Activated T-cell treated with anti-CD3 and anti-CD28 coated beads, Interleukin-2, amount 50 U/mL, for 1 hour (primary cell): ENCODE data around the gene SERGEF.
"Not testable (repeated sequence)": the region's sequence is repeated elsewhere in the genome, so short reads cannot be mapped to it uniquely, and the experiment has no call there.

Source experiments
- DNase-seq: peaks from one replicate; pipeline ENCODE4 v3.0.0-alpha.2; 2020

SERGEF gene

DNA sequence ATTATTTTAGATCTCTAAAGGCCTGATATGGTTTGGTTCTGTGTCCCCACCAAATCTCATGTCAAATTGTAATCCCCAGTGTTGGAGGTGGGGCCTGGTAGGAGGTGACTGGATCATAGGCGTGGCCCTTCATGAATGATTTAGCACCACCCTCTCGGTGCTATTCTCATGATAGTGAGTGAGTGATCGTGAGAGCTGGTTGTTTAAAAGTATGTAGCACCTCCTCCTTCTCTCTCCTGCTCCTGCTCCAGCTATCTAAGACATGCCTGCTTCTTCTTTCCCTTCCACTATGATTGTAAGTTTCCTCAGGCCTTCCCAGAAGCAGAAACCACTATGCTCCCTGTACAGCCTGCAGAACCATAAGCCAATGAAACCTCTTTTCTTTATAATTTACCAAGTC lies 114.1 kb downstream of the SERGEF start:
- no peak for DNase-seq

- DNase-seq = no peak
Measured at GRCh38 chr11:17898071-17898470, 114.8 kb downstream of the SERGEF start.

DNA sequence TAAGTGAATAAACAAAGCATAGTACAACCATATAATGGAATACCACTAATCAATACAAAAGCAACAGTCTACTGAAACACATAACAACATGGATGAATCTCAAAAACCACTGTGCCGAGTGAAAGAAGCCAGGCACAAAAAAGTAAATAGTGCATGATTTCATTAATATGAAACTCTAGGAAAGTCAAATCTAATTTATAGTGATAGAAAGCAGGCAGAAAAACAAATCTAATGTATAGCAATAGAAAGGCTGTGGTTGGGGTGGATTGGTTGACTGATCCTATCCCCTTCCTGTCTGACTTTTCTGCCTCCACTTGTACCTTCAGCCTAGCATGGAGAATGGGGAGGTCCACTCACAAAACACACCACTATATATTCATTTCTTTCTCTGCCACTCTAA lies 115.4 kb downstream of the SERGEF start:
- DNase-seq = no peak

DNA sequence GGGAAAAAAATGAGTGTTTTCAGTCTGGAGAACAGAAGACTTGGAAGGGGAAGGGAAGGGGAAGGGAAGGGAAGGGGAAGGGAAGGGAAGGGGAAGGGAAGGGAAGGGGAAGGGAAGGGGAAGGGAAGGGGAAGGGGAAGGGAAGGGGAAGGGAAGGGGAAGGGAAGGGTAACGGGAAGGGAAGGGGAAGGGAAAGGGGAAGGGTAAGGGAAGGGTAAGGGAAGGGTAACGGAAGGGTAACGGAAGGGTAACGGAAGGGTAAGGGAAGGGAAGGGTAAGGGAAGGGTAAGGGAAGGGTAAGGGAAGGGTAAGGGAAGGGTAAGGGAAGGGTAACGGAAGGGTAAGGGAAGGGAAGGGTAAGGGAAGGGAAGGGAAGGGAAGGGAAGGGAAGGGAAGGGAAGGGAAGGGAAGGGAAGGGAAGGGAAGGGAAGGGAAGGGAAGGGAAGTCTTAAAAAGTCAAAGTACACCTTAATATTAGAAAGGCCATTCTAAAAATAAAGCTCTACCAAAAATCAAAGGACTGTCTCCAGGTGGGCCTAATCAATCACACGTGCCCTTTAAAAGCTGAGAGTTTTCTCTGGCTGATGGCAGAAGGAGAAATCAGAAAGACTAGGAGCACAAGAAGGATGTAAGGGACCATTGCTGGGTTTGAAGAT lies 116.2 kb downstream of the SERGEF start:
- DNase-seq = not testable (repeated sequence)

DNA sequence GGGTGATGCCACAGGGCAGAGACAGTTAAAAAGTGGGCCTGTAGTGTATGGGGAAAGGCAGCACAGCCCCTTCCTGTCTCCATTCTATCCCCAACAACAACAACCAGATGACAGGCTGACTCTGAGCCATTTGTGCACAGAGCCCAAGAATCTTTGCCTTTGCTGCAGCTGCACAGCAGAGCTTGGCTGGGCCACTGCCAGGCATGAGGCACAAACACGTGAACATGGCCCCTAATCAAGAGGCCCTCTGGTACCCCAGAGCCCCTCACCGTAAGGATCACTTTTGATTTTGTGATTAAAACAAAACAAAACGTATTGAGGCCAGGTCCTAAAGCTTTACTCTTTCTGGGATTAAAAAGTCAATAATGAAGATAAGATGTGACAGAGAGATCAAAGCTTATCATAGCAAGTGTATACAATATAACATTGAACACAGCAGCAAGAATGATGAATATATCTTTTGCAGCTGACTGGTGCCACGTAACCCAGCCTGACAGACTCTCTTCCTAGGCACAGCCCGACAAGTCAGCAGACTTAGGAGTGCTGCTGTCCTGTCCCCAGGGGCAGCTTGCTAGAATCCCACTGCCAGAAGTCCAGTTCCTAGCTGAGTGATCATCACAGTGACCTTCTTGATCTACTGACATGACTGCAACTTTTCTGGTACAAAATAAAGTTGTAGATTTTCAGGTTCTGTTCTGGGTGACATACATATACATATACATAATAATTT lies 117.8 kb downstream of the SERGEF start:
- DNase-seq = no peak

DNA sequence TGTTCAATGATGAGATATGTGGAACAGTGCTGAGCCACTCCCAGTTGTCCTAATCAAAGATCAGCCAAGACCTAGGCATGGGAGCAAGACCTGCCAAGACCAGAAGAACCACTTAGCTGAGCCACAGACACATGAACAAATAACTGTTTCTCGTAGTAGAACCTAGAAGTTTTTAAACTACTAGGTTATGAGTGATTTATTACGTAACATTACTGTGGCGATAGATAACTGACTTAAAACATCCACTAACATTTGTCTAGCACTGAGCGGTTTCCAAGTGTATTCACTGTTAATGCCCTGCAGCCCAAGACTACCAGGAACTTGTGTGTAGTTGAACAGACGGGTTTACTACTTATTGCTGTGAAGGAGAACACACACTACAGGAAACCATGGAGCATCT lies 120.4 kb downstream of the SERGEF start:
- DNase-seq = no peak

- no peak for DNase-seq
Measured at GRCh38 chr11:17890325-17890724, 122.5 kb downstream of the SERGEF start.

DNA sequence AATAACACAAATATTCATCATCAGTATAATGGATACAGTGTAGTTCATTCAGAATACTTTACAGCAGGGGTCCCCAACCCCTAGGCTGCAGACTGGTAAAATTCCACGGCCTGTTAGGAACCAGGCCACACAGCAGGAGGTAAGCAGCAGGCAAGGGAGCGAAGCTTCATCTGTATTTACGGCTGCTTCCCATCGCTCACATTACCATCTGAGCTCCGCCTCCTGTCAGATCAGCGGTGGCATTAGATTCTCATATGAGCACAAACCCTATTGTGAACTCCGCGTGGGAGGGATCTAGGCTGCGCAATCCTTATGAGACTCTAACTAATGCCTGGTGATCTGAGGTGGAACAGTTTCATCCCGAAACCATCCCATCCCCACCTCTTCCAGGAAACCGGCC lies 125.1 kb downstream of the SERGEF start:
- DNase-seq = no peak

GRCh38 chr11:17883946-17884345 lies 128.9 kb downstream of the SERGEF start:
- no peak for DNase-seq

DNA sequence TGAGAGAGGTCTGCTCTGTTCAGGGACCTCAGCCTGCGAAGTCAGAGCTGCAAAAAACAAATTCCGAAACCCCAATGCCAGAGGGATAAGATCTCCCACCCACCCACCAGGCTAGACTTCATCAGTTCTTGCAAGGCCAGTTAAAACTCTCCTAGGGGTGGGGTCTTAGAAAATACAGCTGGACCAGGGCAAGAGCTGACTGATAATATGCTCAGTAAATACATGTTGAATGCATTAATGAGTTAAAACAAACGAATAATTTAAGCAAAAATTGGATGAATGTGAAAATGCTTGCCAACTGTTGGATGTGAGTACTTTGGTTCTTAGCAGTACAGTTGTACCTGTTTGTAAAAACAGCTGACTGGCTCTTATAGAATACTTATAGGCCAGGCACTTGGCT lies 129.8 kb downstream of the SERGEF start:
- no peak for DNase-seq

DNA sequence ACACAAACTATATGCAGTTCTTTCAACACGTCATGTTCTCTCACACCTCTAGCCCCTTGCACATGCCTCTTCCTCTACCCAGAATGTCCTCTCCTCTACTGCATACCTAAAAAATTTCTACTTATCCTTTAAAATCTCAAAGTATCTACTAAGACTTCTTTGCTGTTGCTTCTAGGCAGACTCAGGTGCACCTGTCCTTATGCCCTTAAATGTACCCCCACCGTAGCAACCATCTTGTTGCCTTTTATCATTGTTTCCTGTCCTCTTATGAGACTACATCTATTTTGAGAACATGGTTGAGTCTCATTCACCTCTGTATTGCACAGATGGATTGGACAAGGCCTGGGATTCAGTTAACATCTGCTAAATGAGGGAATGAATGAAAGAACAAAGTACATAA lies 134.1 kb downstream of the SERGEF start:
- DNase-seq = no peak

DNA sequence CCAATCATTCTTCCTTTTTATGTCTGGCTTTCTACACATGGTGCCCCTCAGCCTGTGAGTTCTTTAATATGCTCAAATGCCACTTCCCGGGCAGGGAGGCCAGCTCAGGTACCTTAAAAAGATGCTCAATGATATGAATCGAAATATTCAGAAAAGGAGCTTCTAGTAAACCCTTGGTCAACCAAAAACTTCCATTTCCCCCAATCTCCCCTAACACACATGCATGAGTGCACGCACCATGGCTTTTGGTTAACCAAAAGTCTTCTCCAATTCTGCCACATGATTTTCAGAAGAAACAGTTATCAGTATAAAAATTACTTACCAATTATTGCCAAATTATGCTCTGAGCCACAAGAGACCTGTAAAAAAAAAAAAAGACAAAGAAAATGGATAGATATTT lies 135.0 kb downstream of the SERGEF start:
- DNase-seq = no peak

DNA sequence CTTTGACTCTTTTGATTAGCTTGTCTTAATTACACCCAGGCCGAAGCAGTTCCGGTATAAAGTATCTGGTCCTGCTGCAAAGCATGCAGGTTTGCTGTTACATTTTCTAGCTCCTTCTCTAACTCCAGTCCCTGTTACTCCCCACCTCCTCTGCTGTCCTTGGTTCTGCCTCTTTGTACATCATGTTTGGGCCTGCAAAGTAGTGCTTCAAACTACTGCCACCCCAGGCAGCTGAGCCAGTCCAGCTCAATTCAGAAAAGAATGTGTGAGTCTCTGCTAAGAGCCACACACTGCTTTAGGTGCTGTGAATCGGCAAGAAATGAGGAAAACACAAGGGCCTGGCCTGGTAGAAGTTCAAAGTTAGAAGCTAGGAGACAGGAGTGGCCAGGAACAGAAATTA lies 136.0 kb downstream of the SERGEF start:
- no peak for DNase-seq

DNA sequence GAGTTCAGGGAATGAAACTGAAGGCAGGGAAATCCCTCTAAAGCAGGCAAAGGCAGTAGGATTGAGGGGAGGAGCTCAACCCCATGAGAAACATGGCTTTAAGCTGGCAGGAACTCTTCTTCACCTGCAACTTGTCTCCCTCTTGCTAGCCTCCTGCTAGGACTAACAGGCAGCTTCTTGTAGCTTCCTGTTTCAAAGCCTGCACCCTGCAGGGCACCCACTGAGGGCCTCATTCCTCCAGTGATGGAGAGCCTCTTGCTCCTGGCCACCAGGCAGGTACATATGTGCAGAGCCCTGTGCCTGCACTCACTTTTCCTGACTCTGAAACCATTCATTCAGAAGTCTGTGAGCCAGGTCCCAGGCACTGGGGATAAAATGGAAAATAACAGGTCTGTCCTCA lies 137.0 kb downstream of the SERGEF start:
- DNase-seq = no peak

DNA sequence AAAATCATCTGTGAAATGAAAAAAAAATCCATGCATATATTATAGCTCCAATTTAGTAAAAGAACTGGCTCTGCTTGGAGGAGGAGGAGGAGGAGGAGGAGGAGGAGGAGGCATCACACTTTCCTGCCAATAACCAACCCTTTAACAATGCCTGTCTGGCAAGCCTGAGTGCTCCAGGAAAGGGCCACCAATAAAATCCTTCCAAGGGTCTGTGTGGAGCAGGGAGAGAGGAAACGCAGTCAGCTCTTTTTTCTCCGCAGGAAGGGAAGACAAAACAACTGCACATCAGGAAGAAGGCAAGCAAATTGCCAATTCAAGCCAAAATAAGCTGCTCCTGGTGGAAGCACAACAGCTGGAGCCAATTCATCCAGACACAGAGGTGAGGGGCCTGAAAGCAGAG lies 139.3 kb downstream of the SERGEF start:
- DNase-seq = no peak

- DNase-seq = not testable (repeated sequence)
Measured at GRCh38 chr11:17868398-17868797, 144.4 kb downstream of the SERGEF start.

GRCh38 chr11:17867341-17867740 lies 145.5 kb downstream of the SERGEF start:
- no peak for DNase-seq

DNA sequence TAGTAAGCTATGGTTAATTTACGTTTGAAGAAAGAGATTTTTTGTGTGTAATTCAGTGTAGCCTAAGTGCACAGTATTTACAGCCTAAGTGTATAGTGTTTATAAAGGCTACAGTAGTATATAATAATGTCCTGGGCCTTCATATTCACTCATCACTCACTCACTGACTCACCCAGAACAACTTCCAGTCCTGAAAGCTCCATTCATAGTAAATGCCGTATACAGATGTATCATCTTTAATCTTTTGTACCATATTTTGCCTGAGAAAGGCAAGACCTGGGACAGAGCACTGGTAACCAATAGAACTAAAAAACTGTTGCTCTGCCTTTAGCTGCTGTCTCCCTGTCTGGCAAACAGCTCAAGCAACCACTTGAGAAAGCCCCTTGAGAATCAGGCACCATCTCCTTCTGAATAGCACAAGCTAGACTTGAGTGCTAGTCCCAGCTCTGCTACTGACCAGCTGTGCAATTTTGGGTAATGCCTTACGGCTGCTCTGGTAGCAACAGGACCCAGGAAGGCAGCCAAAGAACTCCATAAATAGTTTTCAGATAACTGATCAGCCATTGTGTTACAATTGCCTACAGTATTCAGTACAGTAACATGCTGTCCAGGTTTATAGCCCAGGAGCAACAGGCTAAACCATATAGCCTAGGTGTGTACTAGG lies 146.9 kb downstream of the SERGEF start:
- DNase-seq = no peak

- no peak for DNase-seq
Measured at GRCh38 chr11:17864478-17864941, 148.3 kb downstream of the SERGEF start.

GRCh38 chr11:17861036-17861755 lies 151.7 kb downstream of the SERGEF start:
- no peak for DNase-seq

- DNase-seq = no peak
Measured at GRCh38 chr11:17859552-17859951, 153.3 kb downstream of the SERGEF start.

- DNase-seq = no peak
Measured at GRCh38 chr11:17855531-17856290, 157.1 kb downstream of the SERGEF start.

DNA sequence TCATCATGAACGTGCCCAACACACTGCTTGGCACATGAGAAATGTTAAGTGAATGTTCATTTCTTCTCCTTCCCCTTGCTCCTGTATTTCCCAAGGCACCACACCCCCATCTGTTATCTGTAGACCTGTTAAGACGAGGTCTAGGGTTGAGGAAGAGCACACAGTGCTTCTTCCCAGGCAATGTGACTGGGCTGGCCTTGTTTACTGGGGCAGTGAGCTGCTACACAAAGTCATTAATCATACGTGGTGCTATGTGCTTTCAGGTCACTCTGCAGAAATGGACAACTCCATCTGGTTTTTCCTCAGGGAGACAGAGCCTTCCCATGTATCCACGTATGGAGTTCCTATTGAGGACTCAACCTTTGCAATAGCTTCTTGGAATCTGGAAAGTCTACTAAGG lies 159.6 kb downstream of the SERGEF start:
- no peak for DNase-seq
